OCI-LY7 (cell line): Measurements from ENCODE around the gene HOXB3. TPM values are rescaled to one million over a fixed set of nuclear protein-coding genes. Genes with fewer than 3 reads are reported as not detected.

Experiments used
- BruUV-seq: library from RNA; stranded (reverse); fragments of 400-500 nt; replicated peaks from 2 replicates; lab custom pipeline; 2021; lab: Mats Ljungman, UMichigan
- CTCF ChIA-PET: fragments of 300-600 bp; sonication (Branson Sonifier 250); formaldehyde crosslinking; loops from one replicate; lab custom pipeline; 2022; ENCODE audit warnings: antibody characterized with exemption; ENCODE audit not compliant: unreplicated experiment; lab: Charles Lee
- POLR2A ChIA-PET: fragments of 300-600 bp; sonication (Branson Sonifier 250); formaldehyde crosslinking; loops from one replicate; lab custom pipeline; 2022; ENCODE audit warnings: antibody characterized with exemption; lab: Charles Lee
- DNase-seq: peaks from one replicate; pipeline ENCODE4 v3.0.0-alpha.2; 2015; ENCODE audit warnings: low spot score
- H2AFZ ChIP-seq: fragments of 200-600 bp; sonication (generic), shearing (Covaris generic); 2 replicates; pipeline ENCODE4 v1.6.1; 2014; ENCODE audit warnings: mild to moderate bottlenecking, antibody characterized with exemption, low read length, moderate library complexity
- H3K27ac ChIP-seq: fragments of 200-600 bp; sonication (generic); 2 replicates; pipeline ENCODE4 v1.5.1; 2014; ENCODE audit warnings: mixed run types, low read depth, mild to moderate bottlenecking, moderate library complexity, low read length, inconsistent platforms; ENCODE audit not compliant: poor library complexity, severe bottlenecking
- H3K36me3 ChIP-seq: fragments of 200-600 bp; sonication (generic); 2 replicates; pipeline ENCODE4 v1.6.1; 2014; ENCODE audit warnings: mild to moderate bottlenecking, antibody characterized with exemption, low read length, moderate library complexity, mixed read lengths; ENCODE audit not compliant: insufficient read depth
- H3K4me1 ChIP-seq: fragments of 200-600 bp; sonication (generic); 2 replicates; pipeline ENCODE4 v1.5.1; 2014; ENCODE audit warnings: mild to moderate bottlenecking, low read length; ENCODE audit not compliant: insufficient read depth, poor library complexity, severe bottlenecking
- H3K4me2 ChIP-seq: fragments of 200-600 bp; sonication (generic); 2 replicates; pipeline ENCODE4 v1.6.1; 2014; ENCODE audit warnings: mild to moderate bottlenecking, low read length
- H3K4me3 ChIP-seq: fragments of 200-600 bp; sonication (generic); 2 replicates; pipeline ENCODE4 v1.5.1; 2014; ENCODE audit warnings: mild to moderate bottlenecking, low read depth, low read length; ENCODE audit not compliant: poor library complexity, severe bottlenecking
- H3K79me2 ChIP-seq: fragments of 200-600 bp; sonication (generic); 2 replicates; pipeline ENCODE4 v1.6.1; 2016; ENCODE audit warnings: low read depth, mild to moderate bottlenecking, low read length, moderate library complexity, mixed read lengths; ENCODE audit not compliant: insufficient read depth
- H3K9me2 ChIP-seq: fragments of 200-600 bp; sonication (generic); 2 replicates; pipeline ENCODE4 v1.6.1; 2016; ENCODE audit warnings: mild to moderate bottlenecking, low read length, mixed read lengths; ENCODE audit not compliant: insufficient read depth
- H3K9me3 ChIP-seq: fragments of 200-600 bp; sonication (generic); 2 replicates; pipeline ENCODE4 v1.6.1; 2014; ENCODE audit warnings: mild to moderate bottlenecking, mixed run types, low read length, mixed read lengths
- H4K20me1 ChIP-seq: fragments of 200-600 bp; sonication (generic); 2 replicates; pipeline ENCODE4 v1.6.1; 2014; ENCODE audit warnings: mild to moderate bottlenecking, antibody characterized with exemption, low read length, moderate library complexity, mixed read lengths; ENCODE audit not compliant: insufficient read depth
- EZH2phosphoT487 ChIP-seq: fragments of 200-600 bp; sonication (generic); IDR thresholded peaks from 2 replicates; pipeline ENCODE4 v1.6.1; 2018; ENCODE audit warnings: low read depth, borderline replicate concordance, mild to moderate bottlenecking, mixed run types, antibody characterized with exemption, low read length, moderate library complexity, mixed read lengths
- intact Hi-C: fragments of 100-400 bp; cut with micrococcal nuclease; formaldehyde crosslinking; loops from one replicate; pipeline ENCODE4 v1.10.0; 2022; ENCODE audit not compliant: unreplicated experiment
- total RNA-seq, 2 experiments: library from RNA; depleted of rRNA in 1 of 2; stranded (reverse); fragments of >200 nt in 1 of 2; shearing (Covaris generic) in 1 of 2; gene quantifications; 2 replicates each; pipeline ENCODE4 v1.2.3, GENCODE V29; 2014 to 2022
- TF ChIP-seq, protein P1 (sequence below): fragments of 200-600 bp; sonication (generic); conservative IDR thresholded peaks from 2 replicates; pipeline ENCODE4 v1.5.1; 2014; ENCODE audit warnings: mild to moderate bottlenecking, antibody characterized with exemption, low read length, moderate library complexity, mixed read lengths

HOXB3 gene
- total RNA-seq, 2 experiments from 2014 or later: 7.7 to 13.0 TPM

DNA sequence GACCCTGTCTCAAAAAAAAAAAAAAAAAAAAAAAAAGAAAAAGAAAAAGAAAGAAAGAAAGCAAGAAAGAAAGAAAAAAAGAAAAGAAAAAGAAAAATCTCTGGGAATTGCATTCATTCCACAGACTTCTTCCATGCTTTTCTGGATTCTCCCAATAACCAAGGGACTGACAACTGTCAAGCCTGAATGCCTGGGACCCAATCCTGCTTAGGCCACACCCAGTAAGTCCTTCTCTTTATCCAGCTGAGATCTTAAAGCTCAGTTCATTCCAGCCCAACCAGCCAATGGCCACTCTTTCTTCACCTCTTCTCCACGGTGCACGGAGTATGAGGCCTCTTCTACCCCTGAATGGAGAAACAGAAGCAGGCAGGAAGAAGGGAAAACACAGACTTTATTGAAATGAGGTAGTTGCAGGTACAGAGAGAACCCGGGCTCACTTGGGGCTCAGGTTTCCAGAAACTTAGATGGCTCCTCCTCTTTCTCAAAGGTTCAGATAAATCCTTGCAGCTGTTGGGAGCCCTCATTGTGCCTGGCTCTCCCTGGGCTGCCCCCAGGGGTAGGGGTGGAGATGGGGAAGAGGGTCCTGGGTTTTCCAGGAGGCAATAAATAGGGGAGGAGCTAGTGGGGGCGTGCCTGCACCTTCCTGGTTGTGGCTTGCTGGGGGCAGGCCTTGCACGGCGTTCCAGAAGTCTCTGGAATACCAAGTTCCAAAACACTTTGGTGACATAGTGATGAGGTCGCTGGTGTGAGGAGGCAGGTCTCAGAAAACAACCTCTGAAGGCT is 61.7 kb downstream of the HOXB3 start:
- ChIA-PET CTCF (interaction anchor here (0.6 kb wide), 1 partner anchor 1579 kb away, joined by 4 read pairs; no protein-coding TSS in a partner anchor), POLR2A (no interaction called here)
- H3K79me2 ChIP-seq: no peaks in the 10 kb centered on the region
- TF ChIP-seq, protein P1, sequence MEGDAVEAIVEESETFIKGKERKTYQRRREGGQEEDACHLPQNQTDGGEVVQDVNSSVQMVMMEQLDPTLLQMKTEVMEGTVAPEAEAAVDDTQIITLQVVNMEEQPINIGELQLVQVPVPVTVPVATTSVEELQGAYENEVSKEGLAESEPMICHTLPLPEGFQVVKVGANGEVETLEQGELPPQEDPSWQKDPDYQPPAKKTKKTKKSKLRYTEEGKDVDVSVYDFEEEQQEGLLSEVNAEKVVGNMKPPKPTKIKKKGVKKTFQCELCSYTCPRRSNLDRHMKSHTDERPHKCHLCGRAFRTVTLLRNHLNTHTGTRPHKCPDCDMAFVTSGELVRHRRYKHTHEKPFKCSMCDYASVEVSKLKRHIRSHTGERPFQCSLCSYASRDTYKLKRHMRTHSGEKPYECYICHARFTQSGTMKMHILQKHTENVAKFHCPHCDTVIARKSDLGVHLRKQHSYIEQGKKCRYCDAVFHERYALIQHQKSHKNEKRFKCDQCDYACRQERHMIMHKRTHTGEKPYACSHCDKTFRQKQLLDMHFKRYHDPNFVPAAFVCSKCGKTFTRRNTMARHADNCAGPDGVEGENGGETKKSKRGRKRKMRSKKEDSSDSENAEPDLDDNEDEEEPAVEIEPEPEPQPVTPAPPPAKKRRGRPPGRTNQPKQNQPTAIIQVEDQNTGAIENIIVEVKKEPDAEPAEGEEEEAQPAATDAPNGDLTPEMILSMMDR: no peak
- TF ChIP-seq EZH2phosphoT487: no peak
- no peaks in the 10 kb centered on the region for H3K9me2 ChIP-seq
- no peaks in the 10 kb centered on the region for H3K9me3 ChIP-seq
- H4K20me1 ChIP-seq: no peaks in the 10 kb centered on the region
- no peak for DNase-seq
- intact Hi-C loops: no loop called here
- H3K36me3 ChIP-seq: no peaks in the 10 kb centered on the region
- H2AFZ ChIP-seq: 0 out of 2 replicates have a peak overlapping the region, but pooled peaks have one; percentile 18
- H3K27ac ChIP-seq: no peak overlapping the region
- H3K4me1 ChIP-seq: no peaks in the 10 kb centered on the region
- no peak overlapping the region for H3K4me2 ChIP-seq
- H3K4me3 ChIP-seq: no peak overlapping the region
- BruUV-seq: no TSS peak

DNA sequence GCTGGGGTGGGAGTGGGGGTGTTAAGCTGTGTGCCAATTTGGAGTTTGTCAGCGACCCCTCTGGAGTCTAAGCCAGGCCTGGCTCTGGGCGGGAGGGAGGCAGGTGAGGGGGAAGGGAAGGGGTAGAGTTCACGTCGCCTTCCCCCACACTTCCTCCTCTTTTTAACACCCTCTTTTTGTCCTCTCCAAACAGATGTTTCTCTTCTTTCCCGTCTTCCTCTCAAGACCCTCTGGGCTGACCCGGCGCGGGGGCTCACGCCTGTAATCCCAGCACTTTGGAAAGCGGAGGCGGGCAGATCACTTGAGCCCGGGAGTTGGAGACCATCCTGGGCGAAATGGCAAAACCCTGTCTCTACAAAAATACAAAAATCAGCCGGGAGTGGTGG is 62.5 kb downstream of the HOXB3 start:
- H4K20me1 ChIP-seq: no peaks in the 10 kb centered on the region
- H3K36me3 ChIP-seq: no peaks in the 10 kb centered on the region
- H3K9me2 ChIP-seq: no peaks in the 10 kb centered on the region
- no peak overlapping the region for H3K27ac ChIP-seq
- ChIA-PET POLR2A (no interaction called here), CTCF (interaction anchor here (0.6 kb wide), 1 partner anchor 1580 kb away, joined by 4 read pairs; no protein-coding TSS in a partner anchor)
- no peak overlapping the region for H3K4me3 ChIP-seq
- no TSS peak for BruUV-seq
- no peaks in the 10 kb centered on the region for H3K4me1 ChIP-seq
- TF ChIP-seq, protein P1: no peak
- TF ChIP-seq EZH2phosphoT487: no peak
- H3K79me2 ChIP-seq: no peaks in the 10 kb centered on the region
- H2AFZ ChIP-seq: no peak overlapping the region
- H3K4me2 ChIP-seq: no peak overlapping the region
- no peak for DNase-seq
- intact Hi-C loops: no loop called here
- H3K9me3 ChIP-seq: no peaks in the 10 kb centered on the region
